HG02885 (cell line): ENCODE results near the gene EVC.
A peak's percentile ranks its signal among the peaks of the same experiment; 100 is the strongest.
"Not testable (repeated sequence)": the region's sequence is repeated elsewhere in the genome, so short reads cannot be mapped to it uniquely, and the experiment has no call there.

ENCODE experiments used
- ATAC-seq: cut with Tn5 transposase; IDR thresholded peaks from one replicate; pipeline ENCODE4 v1.9.1; 2021; ENCODE audit warnings: mild to moderate bottlenecking; ENCODE audit not compliant: unreplicated experiment, poor library complexity

Gene EVC

GRCh38 chr4:5809216-5809776, 98.3 kb downstream of the EVC start:
- no peak for ATAC-seq

- no peak for ATAC-seq
Measured at GRCh38 chr4:5810151-5810550, 99.2 kb downstream of the EVC start.

- ATAC-seq = no peak
Measured at GRCh38 chr4:5810770-5811430, 99.9 kb downstream of the EVC start.

- not testable (repeated sequence) for ATAC-seq
Measured at GRCh38 chr4:5812057-5812456, 101.1 kb downstream of the EVC start.

GRCh38 chr4:5812506-5813229, 101.7 kb downstream of the EVC start:
- peak; percentile 75 for ATAC-seq

- no peak for ATAC-seq
Measured at GRCh38 chr4:5813882-5814255, 102.9 kb downstream of the EVC start.

- ATAC-seq = no peak
Measured at GRCh38 chr4:5814421-5814820, 103.4 kb downstream of the EVC start.

GRCh38 chr4:5815641-5816040, 104.6 kb downstream of the EVC start:
- ATAC-seq = no peak

- no peak for ATAC-seq
Measured at GRCh38 chr4:5816101-5816500, 105.1 kb downstream of the EVC start.

GRCh38 chr4:5816851-5817375, 105.9 kb downstream of the EVC start:
- no peak for ATAC-seq

- no peak for ATAC-seq
Measured at GRCh38 chr4:5821665-5822358, 110.8 kb downstream of the EVC start.

GRCh38 chr4:5822619-5823018, 111.6 kb downstream of the EVC start:
- no peak for ATAC-seq

- ATAC-seq = no peak
Measured at GRCh38 chr4:5823542-5824211, 112.7 kb downstream of the EVC start.

GRCh38 chr4:5824227-5824626, 113.2 kb downstream of the EVC start:
- ATAC-seq = no peak

- no peak for ATAC-seq
Measured at GRCh38 chr4:5824635-5825034, 113.6 kb downstream of the EVC start.

GRCh38 chr4:5825321-5826041, 114.5 kb downstream of the EVC start:
- no peak for ATAC-seq

- no peak for ATAC-seq
Measured at GRCh38 chr4:5826437-5827107, 115.6 kb downstream of the EVC start.

- ATAC-seq = no peak
Measured at GRCh38 chr4:5827108-5828004, 116.4 kb downstream of the EVC start.
